GM21619 (cell line): ENCODE data around the gene EXOC4.

ENCODE experiments used
- ATAC-seq: cut with Tn5 transposase; IDR thresholded peaks from one replicate; pipeline ENCODE4 v1.9.1; 2021; ENCODE audit not compliant: unreplicated experiment

The EXOC4 gene

GRCh38 chr7:133529861-133530260 lies 277.0 kb downstream of the EXOC4 start:
- no peak for ATAC-seq

DNA sequence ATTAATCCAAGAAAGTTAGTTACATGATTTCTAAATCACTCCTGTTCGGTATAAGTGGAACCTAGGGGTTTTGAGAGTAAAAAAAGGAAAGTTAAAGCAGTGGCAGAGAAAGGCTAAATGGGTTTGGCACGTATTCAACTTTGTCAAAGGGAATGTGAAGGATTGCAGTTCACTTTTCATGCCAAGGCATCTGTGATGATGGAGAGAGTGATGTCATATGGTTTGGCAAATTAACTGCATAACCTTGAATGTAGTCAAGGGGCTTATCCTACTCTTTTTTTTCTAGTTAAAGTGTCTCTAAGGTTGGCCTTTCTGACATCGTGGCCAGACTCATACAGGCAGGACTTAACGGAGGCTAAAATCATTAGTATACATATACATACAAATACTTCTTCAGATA lies 277.8 kb downstream of the EXOC4 start:
- ATAC-seq, result no peak

GRCh38 chr7:133534816-133535215 lies 281.9 kb downstream of the EXOC4 start:
- no peak for ATAC-seq

DNA sequence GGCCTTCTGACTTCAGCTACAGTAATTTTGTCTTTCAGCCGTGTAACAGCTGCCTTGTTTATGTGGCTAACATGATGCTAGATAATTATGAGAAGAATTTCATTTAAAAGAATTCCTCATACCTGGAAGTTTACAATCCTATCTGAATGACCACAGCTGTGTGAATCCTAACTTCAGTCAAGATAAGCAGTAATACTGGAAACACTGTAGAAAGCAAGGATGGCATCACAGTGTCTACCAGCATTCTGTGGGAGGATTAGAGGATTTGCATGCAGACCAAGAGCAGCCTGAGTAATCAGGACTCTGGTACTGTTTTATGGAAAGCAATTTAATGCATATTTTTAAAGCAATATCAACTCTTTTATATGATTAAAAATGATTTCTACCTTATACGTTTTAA lies 282.4 kb downstream of the EXOC4 start:
- ATAC-seq, result no peak

DNA sequence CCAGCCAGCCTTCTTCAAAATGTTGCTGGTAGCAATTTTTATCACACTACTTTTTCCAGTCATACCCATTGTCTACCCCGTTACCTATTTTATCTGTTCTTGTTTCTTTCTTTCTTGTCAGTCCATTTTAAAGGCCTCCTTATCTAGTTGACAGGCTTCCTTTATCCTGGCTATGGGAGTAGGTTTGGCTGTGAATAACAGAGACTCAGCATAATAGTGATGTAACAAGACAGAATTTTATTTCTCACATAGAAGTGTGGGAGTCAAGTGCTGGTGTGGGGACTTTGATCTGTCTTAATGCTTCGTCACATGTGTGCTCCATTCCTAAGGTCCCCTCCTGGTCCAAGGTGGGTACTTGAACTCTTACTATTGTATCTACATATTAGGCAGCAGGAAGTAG lies 283.6 kb downstream of the EXOC4 start:
- no peak for ATAC-seq

DNA sequence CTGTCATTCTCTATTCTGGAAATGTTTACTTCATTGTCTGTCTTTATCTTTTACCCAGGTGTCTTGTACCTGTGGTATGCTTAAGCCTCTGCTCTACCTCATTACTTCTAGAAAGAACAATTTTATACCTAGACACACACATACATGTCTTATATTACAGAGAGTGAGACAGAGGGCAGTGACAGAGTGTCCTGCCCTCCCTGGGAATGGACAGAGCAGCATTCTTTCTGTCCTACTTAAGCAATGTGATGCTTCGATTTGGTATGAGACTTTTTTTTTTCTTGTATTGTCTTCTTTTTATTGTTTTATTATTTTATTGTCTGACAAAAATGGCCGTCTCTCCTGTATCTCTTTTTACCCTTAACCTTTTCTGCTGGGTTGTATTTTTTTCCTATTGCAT lies 286.1 kb downstream of the EXOC4 start:
- ATAC-seq, result no peak

GRCh38 chr7:133540096-133540860 lies 287.4 kb downstream of the EXOC4 start:
- no peak for ATAC-seq

DNA sequence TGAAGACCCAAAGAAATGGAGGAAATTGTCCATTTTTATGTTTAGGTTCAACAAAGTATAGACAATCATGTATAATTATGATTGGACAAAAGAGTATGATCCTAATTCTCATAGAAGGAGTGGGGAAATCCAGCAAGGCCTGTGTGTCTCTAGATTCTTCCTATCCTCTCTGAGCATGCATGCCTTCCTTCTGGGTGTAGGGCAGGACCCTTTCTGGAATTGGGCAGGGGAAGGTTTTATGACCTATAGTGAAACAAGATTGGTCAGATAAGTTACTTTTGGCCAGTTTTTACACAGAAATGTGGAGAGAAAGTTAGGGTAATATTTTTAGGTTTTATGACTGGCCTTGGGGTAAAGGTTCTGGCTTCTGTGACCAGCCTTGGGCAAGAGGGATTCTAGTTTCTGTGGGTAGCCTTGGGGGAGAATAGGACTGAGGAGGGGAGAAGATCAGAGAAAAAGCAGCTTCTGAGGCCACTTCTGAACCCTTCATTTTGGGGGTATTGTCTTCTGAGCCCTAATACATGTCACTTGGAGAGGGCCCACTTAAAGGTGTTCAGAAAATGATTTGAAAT lies 289.4 kb downstream of the EXOC4 start:
- ATAC-seq, result no peak

DNA sequence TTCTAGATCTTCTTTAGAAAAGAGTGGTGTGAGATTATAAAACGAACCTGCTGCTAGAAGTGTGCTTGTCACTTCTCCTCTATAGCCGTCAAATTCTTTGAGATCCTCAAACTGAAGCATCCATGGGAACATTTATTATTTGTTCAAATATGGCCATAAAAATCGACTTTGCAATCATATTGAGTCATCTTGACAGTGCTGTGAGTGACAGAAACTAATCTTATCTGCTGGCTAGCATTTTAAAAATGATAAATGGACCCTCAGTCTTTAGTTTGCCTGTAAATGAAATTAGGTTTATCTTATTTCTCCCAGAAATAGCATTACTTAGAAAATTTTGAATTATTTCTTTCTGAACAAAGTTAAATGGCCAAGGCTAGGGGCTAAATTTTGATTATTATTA lies 290.8 kb downstream of the EXOC4 start:
- ATAC-seq, result no peak

DNA sequence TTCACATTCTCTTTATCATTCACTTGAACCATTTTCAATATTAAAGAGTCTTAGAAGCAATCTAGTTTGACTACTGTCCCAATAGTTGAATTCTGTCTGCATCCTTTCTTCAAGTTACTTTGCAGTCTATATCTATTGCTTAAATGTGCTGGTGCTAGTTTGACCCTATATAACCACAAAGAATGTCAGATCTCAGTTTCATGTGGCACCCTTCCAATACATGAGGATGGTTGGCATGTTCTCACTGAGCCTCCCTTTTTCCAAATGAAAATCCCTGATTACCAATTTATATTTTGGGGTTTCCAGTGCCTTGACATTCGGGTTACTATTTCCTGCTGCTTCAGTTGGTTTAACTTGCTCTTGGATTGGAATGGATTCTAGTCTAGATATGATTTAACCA lies 292.7 kb downstream of the EXOC4 start:
- ATAC-seq, result no peak

GRCh38 chr7:133547981-133548380 lies 295.1 kb downstream of the EXOC4 start:
- no peak for ATAC-seq

- no peak for ATAC-seq
Measured at GRCh38 chr7:133549633-133550032, 296.8 kb downstream of the EXOC4 start.

DNA sequence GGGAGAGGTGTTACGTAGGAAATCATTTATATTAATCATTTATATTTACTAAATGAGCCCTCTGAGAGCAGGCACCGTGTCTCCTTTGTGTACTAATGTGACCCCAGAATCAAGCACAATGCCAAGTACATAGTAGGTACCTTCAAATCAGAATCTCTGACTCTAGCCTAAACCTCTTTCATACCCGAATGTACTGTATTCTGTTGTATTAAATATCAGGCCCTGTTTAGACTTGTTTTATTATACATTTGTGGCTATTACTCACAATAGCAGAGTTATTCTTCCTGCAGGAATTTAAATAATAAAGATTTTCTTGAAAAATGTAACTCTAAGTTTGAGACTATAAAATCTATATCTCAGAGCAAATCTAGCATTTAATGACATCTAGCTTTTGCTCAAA lies 297.3 kb downstream of the EXOC4 start:
- no peak for ATAC-seq

GRCh38 chr7:133550811-133551210 lies 297.9 kb downstream of the EXOC4 start:
- no peak for ATAC-seq

DNA sequence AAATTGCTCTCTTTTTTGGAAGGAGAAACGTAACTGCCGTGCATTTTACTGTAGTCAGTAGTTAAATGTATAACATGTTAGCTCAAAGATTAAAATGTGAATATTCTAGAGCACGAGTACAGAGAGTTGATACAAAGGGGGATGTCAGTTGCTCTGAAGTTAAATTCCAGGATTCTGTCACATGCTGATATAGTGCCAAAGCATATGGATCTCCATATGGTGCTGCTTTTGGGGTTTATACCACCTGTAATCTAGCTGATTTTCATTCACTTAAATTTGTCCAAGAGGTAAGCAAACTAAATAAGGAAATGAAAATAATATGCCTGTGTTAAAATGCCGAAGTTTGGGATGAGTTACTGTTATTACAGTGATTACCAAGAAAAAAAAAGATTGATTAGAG lies 298.6 kb downstream of the EXOC4 start:
- ATAC-seq, result no peak

DNA sequence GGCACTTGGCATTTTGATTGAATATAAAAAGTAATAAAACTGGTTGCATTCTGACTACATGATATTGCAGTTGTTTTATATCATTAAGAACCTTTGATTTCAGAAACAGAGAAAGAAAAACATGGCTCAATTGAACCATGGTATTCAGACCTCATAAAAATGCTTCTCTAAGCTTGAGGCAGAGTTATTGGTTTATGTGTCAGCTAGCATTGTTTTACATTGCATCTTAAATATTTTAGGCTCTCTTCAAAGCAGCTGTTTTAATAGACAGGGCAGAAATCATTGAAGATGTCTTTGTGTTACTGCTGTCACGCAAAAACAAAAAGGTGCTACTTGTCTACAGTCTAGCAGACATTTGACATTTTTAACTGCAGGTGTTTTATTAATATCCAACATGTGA lies 299.2 kb downstream of the EXOC4 start:
- no peak for ATAC-seq

DNA sequence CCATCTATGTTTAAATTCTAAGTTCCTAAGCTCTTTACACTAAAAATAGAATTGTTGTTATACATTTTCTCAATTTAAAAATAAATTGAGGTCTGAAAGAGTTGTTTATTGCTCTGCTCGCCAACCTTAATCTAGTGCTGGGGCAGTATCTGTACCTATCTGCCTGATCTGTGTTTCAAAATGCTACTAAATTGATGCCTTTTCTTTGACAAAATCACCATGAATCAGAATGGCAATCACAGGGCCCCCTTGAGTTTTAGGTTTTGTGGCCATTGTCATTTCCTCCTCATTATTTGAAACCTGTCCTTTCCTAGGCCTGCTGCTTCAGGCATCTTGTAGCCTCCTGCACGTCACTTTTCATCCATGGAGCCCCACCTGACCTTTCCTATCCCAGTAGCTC lies 301.5 kb downstream of the EXOC4 start:
- ATAC-seq, result no peak

- ATAC-seq, result no peak
Measured at GRCh38 chr7:133556048-133556447, 303.2 kb downstream of the EXOC4 start.

GRCh38 chr7:133556553-133556952 lies 303.7 kb downstream of the EXOC4 start:
- no peak for ATAC-seq

- no peak for ATAC-seq
Measured at GRCh38 chr7:133560900-133561299, 308.0 kb downstream of the EXOC4 start.

DNA sequence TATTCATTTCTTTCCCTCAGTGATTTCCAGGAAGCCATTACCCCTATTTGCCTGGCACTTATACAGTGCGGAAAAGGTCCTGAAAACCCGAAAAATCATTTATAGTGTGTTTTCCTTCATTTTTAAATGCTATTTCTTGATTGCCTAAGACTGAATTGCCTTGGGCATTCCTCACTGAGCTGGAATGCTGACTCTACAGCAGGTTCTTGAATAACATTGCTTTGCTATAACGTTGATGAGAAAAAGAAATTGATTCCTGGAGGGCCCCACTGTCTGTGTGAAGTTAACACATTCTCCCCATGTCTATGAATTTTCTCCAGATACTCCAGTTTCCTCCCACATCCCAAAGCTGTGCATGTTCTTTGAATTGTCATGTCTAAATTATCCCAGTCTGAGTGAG lies 308.5 kb downstream of the EXOC4 start:
- ATAC-seq, result no peak

GRCh38 chr7:133562621-133563020 lies 309.7 kb downstream of the EXOC4 start:
- no peak for ATAC-seq

DNA sequence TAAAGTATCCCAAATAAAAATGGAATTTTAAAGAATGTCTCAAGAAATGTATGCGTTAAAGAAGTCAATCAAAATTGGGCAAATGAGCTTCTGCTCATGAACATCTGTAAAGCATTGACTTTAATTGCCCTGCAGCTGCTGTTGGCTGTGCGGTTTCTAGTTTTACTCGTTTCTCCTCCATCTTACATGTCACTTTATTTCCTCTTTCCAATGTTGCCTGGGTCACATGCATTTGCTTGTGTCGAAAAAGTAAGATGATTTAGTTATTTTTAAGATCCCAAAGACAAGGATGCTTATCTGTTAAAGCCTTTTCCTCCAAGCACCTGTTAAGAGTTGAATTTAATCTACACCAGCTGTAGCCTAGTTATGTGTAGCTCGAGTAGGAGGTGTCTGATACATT lies 310.4 kb downstream of the EXOC4 start:
- no peak for ATAC-seq
